Liver (tissue), 3 donors: ENCODE data around the gene GNB1L.

ENCODE experiments used
- ATF3 ChIP-seq: IDR thresholded peaks from 2 replicates; pipeline ENCODE4 v1.6.1; 2016; ENCODE audit warnings: antibody characterized with exemption
- CTCF ChIP-seq: fragments of 150-350 bp; IDR thresholded peaks from 2 replicates; pipeline ENCODE4 v1.5.1; 2017; ENCODE audit warnings: improper control_type of control experiment, low read depth, low read length; ENCODE audit not compliant: missing input control
- EGR1 ChIP-seq, 2 donors: IDR thresholded peaks; 2 replicates each; pipeline ENCODE4 v1.6.1; 2016 to 2018; ENCODE audit warnings: antibody characterized with exemption in 2 of 2, low read depth in 2 of 2
- FOXA1 ChIP-seq: IDR thresholded peaks from 2 replicates; pipeline ENCODE4 v1.6.1; 2016; ENCODE audit warnings: antibody characterized with exemption
- GABPA ChIP-seq, 2 donors: IDR thresholded peaks in 1 of 2; conservative IDR thresholded peaks in 1 of 2; 2 replicates each; pipeline ENCODE4 v1.6.1; 2016; ENCODE audit warnings: antibody characterized with exemption in 2 of 2, mild to moderate bottlenecking in 1 of 2, moderate library complexity in 1 of 2
- JUND ChIP-seq, 2 donors: IDR thresholded peaks; 2 replicates each; pipeline ENCODE4 v1.6.1; 2016; ENCODE audit warnings: antibody characterized with exemption in 2 of 2
- MAX ChIP-seq: IDR thresholded peaks from 2 replicates; pipeline ENCODE4 v1.6.1; 2016; ENCODE audit warnings: antibody characterized with exemption
- RAD21 ChIP-seq, 2 donors: IDR thresholded peaks; 2 replicates each; pipeline ENCODE4 v1.6.1; 2016; ENCODE audit warnings: antibody characterized with exemption in 2 of 2, mild to moderate bottlenecking in 2 of 2
- REST ChIP-seq: IDR thresholded peaks from 2 replicates; pipeline ENCODE4 v1.6.1; 2016; ENCODE audit warnings: antibody characterized with exemption, mild to moderate bottlenecking
- RXRA ChIP-seq, 2 donors: IDR thresholded peaks; 2 replicates each; pipeline ENCODE4 v1.6.1; 2017 to 2018; ENCODE audit warnings: antibody characterized with exemption in 2 of 2, mild to moderate bottlenecking in 1 of 2
- SP1 ChIP-seq: IDR thresholded peaks from 2 replicates; pipeline ENCODE4 v1.6.1; 2018; ENCODE audit warnings: antibody characterized with exemption, mild to moderate bottlenecking
- TAF1 ChIP-seq: conservative IDR thresholded peaks from 2 replicates; pipeline ENCODE4 v1.6.1; 2016; ENCODE audit warnings: antibody characterized with exemption, mild to moderate bottlenecking
- ZBTB33 ChIP-seq: IDR thresholded peaks from 2 replicates; pipeline ENCODE4 v1.6.1; 2016; ENCODE audit warnings: antibody characterized with exemption
- donor health status: healthy.
- donor health status: healthy.

- TF ChIP-seq CTCF (no peak), ZBTB33 (no peak), JUND (IDR thresholded peaks at IDR 0.05) (no peak), REST (no peak), RAD21 (IDR thresholded peaks at IDR 0.05) (no peak), SP1 (no peak), FOXA1 (no peak), GABPA (IDR thresholded peaks at IDR 0.05 in 1 of 2, conservative IDR thresholded peaks at IDR 0.05 in 1 of 2) (no peak), EGR1 (IDR thresholded peaks at IDR 0.05; ENCODE audit: low read depth in 2 of 2) (no peak), TAF1 (no peak), ATF3 (no peak), RXRA (IDR thresholded peaks at IDR 0.05) (no peak), MAX (no peak)
Observed at GRCh38 chr22:19734837-19735382, 119.8 kb downstream of the GNB1L start.
